ENCODE data around the gene SLC23A2.
"Not testable (repeated sequence)": the region's sequence is repeated elsewhere in the genome, so short reads cannot be mapped to it uniquely, and the experiment has no call there.

SLC23A2 gene

DNA sequence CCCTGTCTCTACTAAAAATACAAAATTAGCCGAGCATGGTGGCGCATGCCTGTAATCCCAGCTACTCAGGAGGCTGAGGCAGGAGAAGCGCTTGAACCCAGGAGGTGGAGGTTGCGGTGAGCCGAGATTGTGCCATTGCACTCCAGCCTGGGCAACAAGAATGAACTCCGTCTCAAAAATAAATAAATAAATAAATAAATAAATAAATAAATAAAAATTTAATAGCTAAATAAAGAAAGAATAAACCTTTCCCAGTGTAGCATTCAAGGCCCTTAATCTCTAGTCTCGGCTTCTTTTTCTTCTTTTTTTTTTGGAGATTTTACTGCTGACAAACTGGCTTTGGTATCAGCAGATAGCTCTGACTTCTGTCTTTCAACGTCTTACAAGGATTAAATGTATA lies 3.5 kb upstream of the SLC23A2 start:
- not testable (repeated sequence) for DNase-seq

DNA sequence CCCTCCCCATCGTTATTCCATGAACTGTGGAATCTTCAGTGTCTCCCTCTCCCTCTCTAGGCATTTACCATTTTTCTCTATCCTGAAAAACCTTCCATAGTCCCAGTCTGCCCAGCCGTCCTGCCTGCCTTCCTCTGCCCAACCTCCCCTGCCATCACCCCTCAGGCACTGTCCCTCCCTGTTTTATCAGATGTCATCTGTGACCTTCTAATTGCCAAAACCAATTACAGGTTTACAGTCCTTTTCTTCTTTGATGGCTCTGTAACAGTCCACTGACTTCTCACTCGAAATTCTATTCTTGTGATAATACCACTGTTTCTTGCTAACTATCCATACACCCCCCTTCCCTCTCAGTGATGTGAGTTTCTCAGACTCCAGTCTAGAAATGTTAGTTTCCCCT lies 2.3 kb upstream of the SLC23A2 start:
- DNase-seq = no peak

DNA sequence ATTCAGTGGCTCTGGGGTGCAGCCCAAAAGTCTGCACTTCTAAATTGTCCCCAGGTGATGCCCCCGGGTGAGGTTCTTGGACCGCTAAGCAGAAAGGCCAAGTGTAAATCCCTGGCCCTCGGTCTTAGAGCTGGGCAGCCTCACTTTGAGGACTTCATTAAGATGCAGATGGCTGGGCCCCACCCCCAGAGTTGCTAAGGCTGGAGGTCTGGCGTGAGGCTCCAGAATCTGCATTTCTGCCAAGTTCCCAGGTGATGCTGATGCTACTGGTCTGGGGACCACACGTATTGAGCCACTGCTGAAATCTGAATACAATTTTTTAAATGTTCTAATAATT lies 735 bp upstream of the SLC23A2 start:
- no peak for DNase-seq

DNA sequence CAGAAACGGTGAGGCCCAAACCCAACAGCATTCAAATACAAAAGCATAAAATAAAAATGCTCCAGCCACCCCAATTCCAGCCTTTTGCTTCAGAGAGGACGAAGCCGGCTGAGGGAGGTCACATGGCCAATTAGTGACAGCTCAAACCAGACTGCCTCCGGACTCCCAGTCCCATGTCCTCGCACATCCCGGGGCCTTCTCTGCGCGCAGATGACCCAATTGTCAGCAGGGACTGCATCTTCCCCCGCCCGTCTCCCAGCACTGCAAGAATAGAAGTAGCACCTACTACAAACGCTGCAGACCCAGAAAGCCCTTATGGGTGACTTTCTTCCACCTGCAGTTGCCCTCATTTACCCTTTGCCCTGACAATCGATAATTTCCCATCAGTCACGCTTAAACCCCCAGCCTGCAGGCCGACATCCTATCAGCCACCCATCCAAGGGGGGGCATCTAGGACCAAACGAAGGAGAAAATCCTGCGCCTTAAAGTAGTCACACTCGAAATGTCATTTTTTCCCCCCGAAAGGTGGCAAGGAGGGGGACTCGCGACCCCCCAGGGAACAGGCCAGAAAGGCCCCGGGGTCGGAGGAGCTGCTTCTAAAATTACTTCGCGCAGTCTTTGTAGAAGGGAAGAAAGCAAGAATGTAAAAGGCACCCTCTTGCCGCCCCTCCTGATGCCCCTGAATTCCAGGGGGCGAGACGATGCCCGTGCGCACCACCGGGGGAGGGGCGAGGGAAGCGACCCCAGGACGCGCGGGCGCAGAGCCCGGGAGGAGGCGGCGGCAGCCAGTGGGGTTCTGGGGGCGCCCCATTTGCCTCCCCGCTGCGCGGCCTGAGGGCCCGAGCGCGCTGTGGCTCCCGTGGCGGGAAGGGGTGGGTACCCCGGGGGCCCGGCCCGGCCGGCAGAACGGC lies 792 bp downstream of the SLC23A2 start:
- DNase-seq = no peak

DNA sequence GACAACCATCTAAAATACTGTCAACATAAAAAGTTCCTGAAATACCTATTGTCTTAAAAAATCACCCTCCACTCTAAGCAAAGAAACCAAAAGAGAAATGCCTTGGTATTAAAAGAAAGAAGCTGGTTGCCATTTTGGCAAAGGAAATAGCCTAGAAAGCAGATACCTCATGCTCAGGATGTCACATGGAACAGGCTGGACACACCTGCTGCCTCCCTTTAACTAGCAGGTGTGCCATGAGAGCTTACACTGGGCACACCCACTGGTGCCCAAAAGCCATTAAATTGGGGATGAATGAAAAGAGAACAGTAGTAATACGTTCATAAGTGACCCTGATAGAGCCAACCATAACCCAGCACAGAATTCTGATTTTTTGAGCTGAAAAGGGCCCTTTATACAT lies 1.5 kb downstream of the SLC23A2 start:
- DNase-seq = no peak

DNA sequence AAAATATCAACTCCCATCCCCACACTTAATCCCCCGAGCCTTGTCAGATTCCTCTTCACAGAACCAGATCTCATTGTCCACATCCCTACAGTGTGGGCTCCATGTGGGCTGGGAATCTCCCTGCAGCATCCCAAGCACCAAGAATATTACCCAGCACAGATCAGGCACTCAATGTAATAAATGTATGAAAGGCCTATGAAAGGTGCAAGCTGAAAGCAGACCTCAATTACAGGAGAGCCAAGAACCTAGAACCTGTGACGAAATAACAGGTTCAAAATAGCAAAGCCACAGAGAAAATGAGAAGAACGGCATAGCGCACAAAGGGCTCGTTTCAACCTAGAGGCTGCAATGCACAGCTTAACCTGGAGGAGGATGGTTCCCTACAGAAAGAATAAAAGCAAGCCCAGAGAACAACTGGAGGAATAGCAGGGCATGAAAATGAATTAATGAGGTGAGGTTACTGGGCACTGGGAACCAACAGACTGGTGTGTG lies 3.1 kb downstream of the SLC23A2 start:
- DNase-seq = no peak

DNA sequence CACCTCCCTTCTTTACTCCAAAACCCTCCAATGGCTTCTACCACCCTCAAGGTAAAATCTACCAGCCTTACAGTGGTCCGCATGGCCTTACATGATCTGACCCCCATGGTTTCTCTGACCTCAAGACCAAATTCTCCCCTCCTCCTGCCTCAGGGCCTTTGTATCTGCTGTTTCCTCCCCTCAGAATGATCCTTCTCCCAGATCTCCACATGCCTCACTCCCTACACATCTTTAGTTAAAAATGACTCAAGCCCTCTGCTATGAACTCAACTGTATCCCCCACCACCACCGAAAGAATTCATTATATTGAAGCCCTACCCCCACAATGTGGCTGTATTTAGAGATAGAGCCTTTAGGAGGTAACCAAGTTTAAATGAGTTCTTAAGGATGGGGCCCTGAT lies 4.1 kb downstream of the SLC23A2 start:
- DNase-seq = no peak

DNA sequence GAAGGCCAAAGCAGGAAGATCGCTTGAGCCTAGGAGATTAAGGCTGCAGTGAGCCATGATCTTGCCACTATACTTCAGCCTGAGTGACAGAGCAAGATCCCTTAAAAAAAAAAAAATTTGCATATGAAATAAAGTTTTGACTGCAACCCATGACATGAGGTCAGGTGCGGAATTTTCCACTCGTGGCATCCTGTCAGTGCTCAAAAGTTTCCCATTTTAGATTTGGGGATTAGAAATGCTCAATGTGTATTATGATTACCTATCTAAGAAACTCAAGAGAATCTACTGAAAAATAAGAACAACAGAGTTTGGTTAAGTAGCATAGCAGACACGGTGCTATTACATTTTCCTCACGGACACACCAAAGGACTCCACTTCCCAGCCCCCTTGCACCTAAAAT lies 11.7 kb downstream of the SLC23A2 start:
- DNase-seq = no peak

- DNase-seq = no peak
These were observed 14.2 kb downstream of the SLC23A2 start for GRCh38 chr20:4987130-4987529.

DNA sequence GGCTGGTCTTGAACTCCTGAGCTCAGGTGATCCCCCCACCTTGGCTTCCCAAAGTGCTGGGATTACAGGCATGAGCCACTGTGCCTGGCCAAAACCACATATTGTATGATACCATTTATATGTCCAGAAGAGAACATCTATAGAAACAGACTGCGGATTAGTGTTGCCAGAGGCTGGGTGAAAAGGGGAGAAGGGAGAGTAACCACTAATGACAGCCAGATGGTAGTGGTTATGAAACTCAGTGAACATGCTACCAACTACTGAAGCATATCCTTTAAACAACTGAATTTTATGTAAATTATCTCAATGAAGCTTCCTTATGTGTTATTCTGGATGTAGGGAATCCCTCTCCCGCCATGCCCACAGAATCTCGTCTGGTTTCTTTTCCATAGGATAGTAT lies 15.7 kb downstream of the SLC23A2 start:
- no peak for DNase-seq

DNA sequence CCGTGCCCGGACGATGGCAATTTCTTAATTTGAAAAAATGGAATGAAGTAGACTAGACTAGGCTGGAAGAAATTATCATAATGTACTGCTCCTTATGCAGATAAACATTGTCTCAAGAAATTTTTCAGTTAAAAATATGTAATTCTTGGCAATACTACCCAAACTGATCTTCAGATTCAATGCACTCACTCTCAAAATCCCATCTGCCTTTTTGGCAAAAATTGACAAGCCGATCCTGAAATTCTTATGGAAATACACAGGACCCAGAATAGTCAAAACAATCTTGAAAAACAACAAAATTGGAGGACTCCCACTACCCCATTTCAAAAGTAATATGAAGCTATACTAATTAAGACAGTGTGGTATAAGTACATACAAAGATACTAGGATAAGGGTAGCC lies 19.0 kb downstream of the SLC23A2 start:
- DNase-seq = no peak

GRCh38 chr20:4979841-4980410 lies 21.4 kb downstream of the SLC23A2 start:
- no peak for DNase-seq

GRCh38 chr20:4978050-4978918 lies 23.0 kb downstream of the SLC23A2 start:
- no peak for DNase-seq

- DNase-seq = not testable (repeated sequence)
These were observed 25.3 kb downstream of the SLC23A2 start for GRCh38 chr20:4976014-4976413.

- no peak for DNase-seq
These were observed 27.8 kb downstream of the SLC23A2 start for GRCh38 chr20:4973330-4974097.

GRCh38 chr20:4972506-4973251 lies 28.6 kb downstream of the SLC23A2 start:
- DNase-seq = no peak

DNA sequence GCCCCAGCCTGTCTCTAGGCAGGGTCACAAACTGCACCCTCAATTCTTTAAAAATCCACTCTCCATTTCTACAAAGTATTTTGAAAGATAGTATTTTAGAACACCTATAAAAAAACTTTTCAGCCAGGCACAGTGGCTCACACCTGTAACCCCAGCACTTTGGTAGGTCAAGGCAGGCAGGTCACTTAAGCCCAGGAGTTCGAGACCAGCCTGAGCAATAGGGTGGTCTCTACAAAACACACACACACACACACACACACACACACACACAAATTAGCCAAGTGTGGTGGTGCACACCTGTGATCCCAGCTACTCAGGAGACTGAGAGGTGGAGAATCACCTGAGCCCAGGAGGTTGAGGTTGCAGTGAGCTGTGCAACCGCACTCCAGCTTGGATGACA lies 30.2 kb downstream of the SLC23A2 start:
- no peak for DNase-seq

DNA sequence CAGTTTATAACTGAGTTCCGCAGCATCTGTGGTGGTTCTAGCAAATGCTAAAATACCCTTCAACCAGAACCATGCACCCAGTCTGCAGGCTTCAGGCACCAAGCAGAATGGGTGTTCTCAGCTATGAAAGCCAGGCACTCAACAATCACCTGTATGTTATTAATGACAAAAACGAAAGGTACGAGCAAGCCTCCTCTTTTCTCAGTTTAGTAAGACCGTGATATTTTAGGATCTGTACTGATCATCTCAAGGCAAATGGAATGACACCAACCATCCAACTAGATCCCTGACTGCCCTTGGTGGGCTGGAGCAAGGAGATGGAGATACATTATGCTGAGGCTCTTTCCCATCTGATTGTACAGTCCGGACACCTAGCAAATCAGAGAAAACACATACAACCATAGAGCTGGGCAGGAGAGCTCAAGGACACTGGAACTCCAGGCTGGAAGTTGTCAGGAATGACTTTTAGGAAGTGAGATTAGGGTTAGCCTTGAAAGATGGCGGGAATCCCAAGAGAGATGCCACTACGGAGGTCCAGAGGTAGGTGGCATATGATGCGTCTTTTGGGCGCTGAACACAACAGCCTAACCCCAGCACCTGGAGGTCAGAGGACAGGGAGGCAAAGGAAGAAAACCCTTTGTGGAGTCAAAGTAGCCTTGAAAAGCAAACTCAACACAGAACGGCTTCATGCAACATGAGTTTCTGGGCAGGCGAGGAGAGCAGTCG lies 33.4 kb downstream of the SLC23A2 start:
- no peak for DNase-seq

GRCh38 chr20:4966826-4967751 lies 34.2 kb downstream of the SLC23A2 start:
- DNase-seq = no peak

DNA sequence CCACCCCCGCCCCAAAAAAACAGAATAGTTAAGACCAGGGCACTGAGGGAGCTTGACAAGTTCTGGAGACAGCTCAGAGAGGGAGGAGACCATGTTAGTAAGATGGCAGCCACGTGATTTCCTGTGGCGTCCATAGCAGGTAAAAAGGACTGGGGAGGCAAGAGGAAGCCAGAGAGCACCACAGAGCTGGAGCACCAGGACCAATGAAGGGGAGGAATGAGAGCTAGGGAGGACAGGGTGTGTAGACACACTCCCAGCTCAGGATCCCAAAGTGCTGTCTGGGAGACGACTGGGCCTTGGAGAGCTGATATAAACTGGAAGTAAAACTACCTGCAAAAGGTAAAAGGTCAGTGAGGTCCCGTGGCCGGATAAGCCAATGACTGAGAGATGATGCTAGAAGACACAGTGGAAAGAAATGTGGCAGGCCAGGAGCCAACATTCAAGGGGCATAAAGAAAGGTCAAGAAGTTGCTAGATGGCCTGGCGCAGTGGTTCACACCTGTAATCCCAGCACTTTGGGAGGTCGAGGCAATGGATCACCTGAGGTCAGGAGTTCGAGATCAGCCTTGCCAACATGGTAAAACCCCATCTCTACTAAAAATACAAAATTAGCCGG lies 39.0 kb downstream of the SLC23A2 start:
- no peak for DNase-seq
